IMR-90 (cell line): Measurements from ENCODE around the gene TBATA. TPM values are rescaled to one million over a fixed set of nuclear protein-coding genes. Genes with fewer than 3 reads are reported as not detected.

ENCODE experiments used
- ATAC-seq: fragments of 200-7000 bp; cut with Tn5 transposase; 2 replicates; pipeline ENCODE4 v1.9.1; 2020; ENCODE audit warnings: low read depth, mild to moderate bottlenecking, moderate library complexity
- BruUV-seq: library from RNA; stranded (reverse); fragments of 400-500 nt; replicated peaks from 2 replicates; lab custom pipeline; 2021; lab: Mats Ljungman, UMichigan
- CTCF ChIA-PET: fragments of 300-600 bp; formaldehyde crosslinking; extraction: SDS; loops from one replicate; lab custom pipeline; 2021; ENCODE audit warnings: antibody characterized with exemption; lab: Yijun Ruan, JAX
- POLR2A ChIA-PET: fragments of 300-600 bp; sonication (Branson Sonifier 250); formaldehyde crosslinking; loops from one replicate; lab custom pipeline; 2022; ENCODE audit warnings: antibody characterized with exemption; ENCODE audit not compliant: unreplicated experiment; lab: Charles Lee
- DNase-seq: peaks from one replicate; pipeline ENCODE4 v3.0.0; 2013
- H2AFZ ChIP-seq: replicated peaks from 2 replicates; pipeline ENCODE3; 2013; ENCODE audit warnings: low read length, mild to moderate bottlenecking; ENCODE audit not compliant: poor library complexity
- H2AK5ac ChIP-seq: 2 replicates; pipeline ENCODE4 v1.6.1; 2013; ENCODE audit warnings: low read depth, low read length, inconsistent platforms
- H2AK9ac ChIP-seq: replicated peaks from 2 replicates; pipeline ENCODE3; 2013; ENCODE audit warnings: mild to moderate bottlenecking, low read depth, low read length, moderate library complexity; ENCODE audit not compliant: poor library complexity
- H2BK120ac ChIP-seq: 2 replicates; pipeline ENCODE4 v1.6.1; 2013; ENCODE audit warnings: low read depth, low read length, inconsistent platforms
- H2BK15ac ChIP-seq: 3 replicates; pipeline ENCODE4 v1.6.1; 2013; ENCODE audit warnings: low read depth, low read length, inconsistent platforms
- H2BK20ac ChIP-seq: 2 replicates; pipeline ENCODE4 v1.6.1; 2013; ENCODE audit warnings: low read depth, mild to moderate bottlenecking, inconsistent platforms, low read length, moderate library complexity
- H2BK5ac ChIP-seq: 2 replicates; pipeline ENCODE4 v1.6.1; 2013; ENCODE audit warnings: mild to moderate bottlenecking, low read depth, low read length, inconsistent platforms; ENCODE audit not compliant: poor library complexity, severe bottlenecking
- H3K14ac ChIP-seq: replicated peaks from 2 replicates; pipeline ENCODE4 v1.6.1; 2013; ENCODE audit warnings: low read depth, low read length, inconsistent platforms
- H3K18ac ChIP-seq: 2 replicates; pipeline ENCODE4 v1.6.1; 2013; ENCODE audit warnings: low read depth, low read length, control low read depth
- H3K23ac ChIP-seq: 2 replicates; pipeline ENCODE4 v1.6.1; 2013; ENCODE audit warnings: low read depth, low read length, inconsistent platforms
- H3K27ac ChIP-seq: 2 replicates; pipeline ENCODE4 v1.5.1; 2013; ENCODE audit warnings: mild to moderate bottlenecking, control low read depth, low read length; ENCODE audit not compliant: insufficient read depth
- H3K27me3 ChIP-seq: 2 replicates; pipeline ENCODE4 v1.6.1; 2013; ENCODE audit warnings: low read length; ENCODE audit not compliant: control insufficient read depth, insufficient read depth
- H3K36me3 ChIP-seq: 2 replicates; pipeline ENCODE4 v1.6.1; 2013; ENCODE audit warnings: low read length, mixed read lengths; ENCODE audit not compliant: control insufficient read depth, insufficient read depth
- H3K4ac ChIP-seq: 2 replicates; pipeline ENCODE4 v1.6.1; 2013; ENCODE audit warnings: low read depth, low read length, inconsistent platforms
- H3K4me1 ChIP-seq: 2 replicates; pipeline ENCODE4 v1.6.1; 2013; ENCODE audit warnings: low read length, mixed read lengths; ENCODE audit not compliant: control insufficient read depth, insufficient read depth
- H3K4me2 ChIP-seq: 2 replicates; pipeline ENCODE4 v1.6.1; 2013; ENCODE audit warnings: low read depth, mild to moderate bottlenecking, control low read depth, low read length, moderate library complexity
- H3K4me3 ChIP-seq: 2 replicates; pipeline ENCODE4 v1.5.1; 2013; ENCODE audit warnings: low read depth, mild to moderate bottlenecking, control low read depth, low read length, moderate library complexity; ENCODE audit not compliant: insufficient read depth
- H3K56ac ChIP-seq: 2 replicates; pipeline ENCODE4 v1.6.1; 2013; ENCODE audit warnings: low read length, inconsistent platforms; ENCODE audit not compliant: insufficient read depth; ENCODE audit errors: extremely low read depth
- H3K79me1 ChIP-seq, 2 experiments: 2 replicates each; pipeline ENCODE4 v1.6.1; 2013; ENCODE audit warnings: low read length in 2 of 2, inconsistent platforms in 1 of 2, low read depth in 1 of 2
- H3K9ac ChIP-seq: 2 replicates; pipeline ENCODE4 v1.6.1; 2013; ENCODE audit warnings: low read depth, low read length, control low read depth
- H3K9me1 ChIP-seq: 2 replicates; pipeline ENCODE4 v1.6.1; 2013; ENCODE audit warnings: low read length, inconsistent platforms; ENCODE audit not compliant: insufficient read depth
- H3K9me3 ChIP-seq: 2 replicates; pipeline ENCODE4 v1.6.1; 2013; ENCODE audit warnings: low read length; ENCODE audit not compliant: control insufficient read depth, insufficient read depth
- H4K20me1 ChIP-seq: 2 replicates; pipeline ENCODE4 v1.6.1; 2013; ENCODE audit warnings: low read length, inconsistent platforms; ENCODE audit not compliant: insufficient read depth
- H4K5ac ChIP-seq: 2 replicates; pipeline ENCODE4 v1.6.1; 2013; ENCODE audit warnings: mild to moderate bottlenecking, low read depth, low read length, control low read depth
- H4K8ac ChIP-seq, 2 experiments: 2 replicates each; pipeline ENCODE4 v1.6.1; 2013; ENCODE audit warnings: low read depth in 2 of 2, low read length in 2 of 2, control low read depth in 1 of 2, inconsistent platforms in 1 of 2
- H4K91ac ChIP-seq: 2 replicates; pipeline ENCODE4 v1.6.1; 2013; ENCODE audit warnings: low read depth, low read length, inconsistent platforms; ENCODE audit not compliant: insufficient read depth
- BHLHE40 ChIP-seq: fragments of 150-350 bp; IDR thresholded peaks from 2 replicates; pipeline ENCODE4 v1.6.1; 2016; ENCODE audit warnings: mild to moderate bottlenecking, low read depth, low read length
- CEBPB ChIP-seq: IDR thresholded peaks from 2 replicates; pipeline ENCODE4 v1.6.1; 2012; ENCODE audit warnings: low read depth, low read length, improper control_type of control experiment
- MAFK ChIP-seq: IDR thresholded peaks from 2 replicates; pipeline ENCODE4 v1.6.1; 2012; ENCODE audit warnings: low read depth, low read length, improper control_type of control experiment
- MAZ ChIP-seq: IDR thresholded peaks from 2 replicates; pipeline ENCODE4 v1.6.1; 2012; ENCODE audit warnings: low read depth, mild to moderate bottlenecking, low read length, improper control_type of control experiment, moderate library complexity, borderline replicate concordance
- MXI1 ChIP-seq: IDR thresholded peaks from 2 replicates; pipeline ENCODE4 v1.6.1; 2012; ENCODE audit warnings: low read depth, mild to moderate bottlenecking, low read length, moderate library complexity, borderline replicate concordance
- RAD21 ChIP-seq: IDR thresholded peaks from 2 replicates; pipeline ENCODE4 v1.6.1; 2012; ENCODE audit warnings: low read length, improper control_type of control experiment
- RCOR1 ChIP-seq: IDR thresholded peaks from 2 replicates; pipeline ENCODE4 v1.6.1; 2012; ENCODE audit warnings: mild to moderate bottlenecking, low read length, improper control_type of control experiment; ENCODE audit not compliant: insufficient replicate concordance
- SMC3 ChIP-seq: fragments of 150-350 bp; IDR thresholded peaks from 2 replicates; pipeline ENCODE4 v1.6.1; 2016; ENCODE audit warnings: low read depth, mild to moderate bottlenecking, antibody characterized with exemption, low read length, moderate library complexity
- WGBS, 2 experiments: methylation state at CpG; one replicate each; pipeline versions ENCODE4 v1.1.5 to v1.1.7; 2013; ENCODE audit warnings: missing lambda C conversion rate in 2 of 2; ENCODE audit not compliant: insufficient read length in 1 of 2; ENCODE audit errors: extremely low coverage in 2 of 2; 5-methylcytosine and 5-hydroxymethylcytosine counted together
- dilution Hi-C: fragments of 300-500 bp; cut with HindIII; formaldehyde crosslinking; loops from one replicate; pipeline ENCODE4 v1.14.3; 2018; ENCODE audit warnings: low sequenced_read_pairs; ENCODE audit not compliant: unreplicated experiment
- in situ Hi-C: fragments of 300-500 bp; cut with MboI; formaldehyde crosslinking; loops from 3 replicates; pipeline ENCODE4 v1.14.3; 2019; ENCODE audit warnings: low sequenced_read_pairs, inconsistent platforms, mixed read lengths
- intact Hi-C: fragments of 100-400 bp; cut with micrococcal nuclease; formaldehyde crosslinking; loops from 2 replicates; pipeline ENCODE4 v1.10.0; 2022
- polyA plus RNA-seq, 3 experiments: library from polyadenylated mRNA; depleted of rRNA; stranded (reverse); fragments of >200 nt; gene quantifications; 2 replicates each; pipeline ENCODE4 v1.2.3, GENCODE V29; 2012; ENCODE audit warnings: low replicate concordance in 1 of 3
- total RNA-seq: library from RNA; depleted of rRNA; stranded (reverse); fragments of >200 nt; gene quantifications from 2 replicates; pipeline ENCODE4 v1.2.3, GENCODE V29; 2012
- TF ChIP-seq, protein P1 (sequence below): fragments of 150-350 bp; IDR thresholded peaks from 2 replicates; pipeline ENCODE4 v1.6.1; 2017; ENCODE audit warnings: mild to moderate bottlenecking, antibody characterized with exemption, low read length, low read depth
- TF ChIP-seq, protein P2 (sequence below): fragments of 150-350 bp; IDR thresholded peaks from 2 replicates; pipeline ENCODE4 v1.6.1; 2016; ENCODE audit warnings: low read depth, mild to moderate bottlenecking, low read length, moderate library complexity, borderline replicate concordance

The TBATA gene
- total and polyA plus RNA-seq, 2 of the 4 experiments (the other 2 are of a cell fraction): not detected

DNA sequence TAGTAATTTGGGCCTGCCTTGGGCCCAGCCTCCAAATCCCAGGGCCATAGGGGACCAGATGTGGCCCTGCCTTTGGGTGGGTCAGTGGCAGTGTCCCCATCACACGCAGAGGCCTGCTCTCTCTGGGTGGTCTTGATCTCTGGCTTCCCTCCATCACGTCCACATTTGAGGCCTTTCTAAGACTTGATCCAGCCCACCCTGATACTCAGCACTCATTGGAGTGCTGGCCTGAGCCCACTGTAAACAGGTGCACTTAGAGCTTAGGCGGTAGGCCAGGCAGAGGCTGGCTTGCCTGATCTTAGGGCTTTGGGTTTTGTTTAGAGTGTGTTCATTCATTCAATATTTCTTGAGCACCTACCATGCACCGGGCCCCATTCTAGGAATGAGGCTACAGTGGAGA, 52.6 kb downstream of the TBATA start:
- no peak overlapping the region for H3K27ac ChIP-seq
- peak overlapping the region; percentile 67; the same call in 1 of the 2 replicates for H2BK20ac ChIP-seq
- POLR2A ChIA-PET: no interaction called here
- WGBS, 2 experiments: no CpG with 5 or more reads among the region's 4 CpGs
- H3K27me3 ChIP-seq: peaks cover 6% of the 10 kb centered on the region
- H3K14ac ChIP-seq: no peak overlapping the region
- no peak overlapping the region for H2BK15ac ChIP-seq
- no peak overlapping the region for H3K4me2 ChIP-seq
- no peak overlapping the region for H4K5ac ChIP-seq
- no peak overlapping the region for H2AFZ ChIP-seq
- H3K4me3 ChIP-seq: no peak overlapping the region
- BruUV-seq: no TSS peak
- H2AK9ac ChIP-seq: no peak overlapping the region
- H4K8ac ChIP-seq: no peak overlapping the region
- dilution Hi-C loops: no loop called here
- H3K9me1 ChIP-seq: no peaks in the 10 kb centered on the region
- no peak overlapping the region for H2BK120ac ChIP-seq
- H3K18ac ChIP-seq: no peak overlapping the region
- no peak overlapping the region for H2AK5ac ChIP-seq
- ATAC-seq (no peak), DNase-seq (no peak)
- H3K56ac ChIP-seq: no peak overlapping the region
- H3K23ac ChIP-seq: no peak overlapping the region
- CTCF ChIA-PET: no interaction called here
- no peaks in the 10 kb centered on the region for H3K9me3 ChIP-seq
- TF ChIP-seq RAD21 (no peak), MAFK (no peak), RCOR1 (no peak), MXI1 (no peak), BHLHE40 (no peak), MAZ (no peak), CEBPB (no peak), SMC3 (no peak)
- TF ChIP-seq, protein P1, sequence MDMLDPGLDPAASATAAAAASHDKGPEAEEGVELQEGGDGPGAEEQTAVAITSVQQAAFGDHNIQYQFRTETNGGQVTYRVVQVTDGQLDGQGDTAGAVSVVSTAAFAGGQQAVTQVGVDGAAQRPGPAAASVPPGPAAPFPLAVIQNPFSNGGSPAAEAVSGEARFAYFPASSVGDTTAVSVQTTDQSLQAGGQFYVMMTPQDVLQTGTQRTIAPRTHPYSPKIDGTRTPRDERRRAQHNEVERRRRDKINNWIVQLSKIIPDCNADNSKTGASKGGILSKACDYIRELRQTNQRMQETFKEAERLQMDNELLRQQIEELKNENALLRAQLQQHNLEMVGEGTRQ: no peak
- TF ChIP-seq, protein P2, sequence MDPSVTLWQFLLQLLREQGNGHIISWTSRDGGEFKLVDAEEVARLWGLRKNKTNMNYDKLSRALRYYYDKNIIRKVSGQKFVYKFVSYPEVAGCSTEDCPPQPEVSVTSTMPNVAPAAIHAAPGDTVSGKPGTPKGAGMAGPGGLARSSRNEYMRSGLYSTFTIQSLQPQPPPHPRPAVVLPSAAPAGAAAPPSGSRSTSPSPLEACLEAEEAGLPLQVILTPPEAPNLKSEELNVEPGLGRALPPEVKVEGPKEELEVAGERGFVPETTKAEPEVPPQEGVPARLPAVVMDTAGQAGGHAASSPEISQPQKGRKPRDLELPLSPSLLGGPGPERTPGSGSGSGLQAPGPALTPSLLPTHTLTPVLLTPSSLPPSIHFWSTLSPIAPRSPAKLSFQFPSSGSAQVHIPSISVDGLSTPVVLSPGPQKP: no peak
- no peak overlapping the region for H2BK5ac ChIP-seq
- H4K91ac ChIP-seq: no peak overlapping the region
- no peaks in the 10 kb centered on the region for H3K36me3 ChIP-seq
- H3K79me1 ChIP-seq: no peaks in the 10 kb centered on the region
- in situ Hi-C loops: no loop called here
- no peak overlapping the region for H3K4ac ChIP-seq
- H4K20me1 ChIP-seq: no peaks in the 10 kb centered on the region
- intact Hi-C loops: no loop called here
- peaks cover 2% of the 10 kb centered on the region; the same call in 1 of the 2 replicates for H3K4me1 ChIP-seq
- no peak overlapping the region for H3K9ac ChIP-seq
